Measurements from ENCODE around the gene LARP4.
"Not testable (repeated sequence)": the region's sequence is repeated elsewhere in the genome, so short reads cannot be mapped to it uniquely, and the experiment has no call there.

Gene LARP4

DNA sequence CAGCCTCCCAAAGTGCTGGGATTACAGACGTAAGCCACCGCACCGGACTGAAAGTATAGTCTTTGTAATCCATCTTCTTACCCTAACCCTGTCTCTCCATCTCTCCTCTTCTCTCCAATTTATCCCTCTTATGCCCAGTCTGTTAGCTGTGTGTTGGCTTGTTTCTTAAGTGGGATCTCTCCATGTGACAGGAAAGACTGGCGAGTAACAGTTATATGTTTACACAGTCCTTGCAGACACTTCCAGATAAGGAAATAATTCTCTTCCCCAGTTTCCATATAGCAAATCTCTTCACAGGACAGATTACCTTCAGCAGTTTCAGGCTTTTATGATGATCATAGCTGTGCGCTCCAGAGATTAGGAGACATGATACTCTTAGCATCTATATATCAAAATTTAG is 88.1 kb downstream of the LARP4 start:
- no peak for DNase-seq (ENCODE audit: low read depth)
- H3K4me3 ChIP-seq (ENCODE audit: control insufficient read depth, low read depth, low read length) = no peak overlapping the region
- TF ChIP-seq, protein P1, sequence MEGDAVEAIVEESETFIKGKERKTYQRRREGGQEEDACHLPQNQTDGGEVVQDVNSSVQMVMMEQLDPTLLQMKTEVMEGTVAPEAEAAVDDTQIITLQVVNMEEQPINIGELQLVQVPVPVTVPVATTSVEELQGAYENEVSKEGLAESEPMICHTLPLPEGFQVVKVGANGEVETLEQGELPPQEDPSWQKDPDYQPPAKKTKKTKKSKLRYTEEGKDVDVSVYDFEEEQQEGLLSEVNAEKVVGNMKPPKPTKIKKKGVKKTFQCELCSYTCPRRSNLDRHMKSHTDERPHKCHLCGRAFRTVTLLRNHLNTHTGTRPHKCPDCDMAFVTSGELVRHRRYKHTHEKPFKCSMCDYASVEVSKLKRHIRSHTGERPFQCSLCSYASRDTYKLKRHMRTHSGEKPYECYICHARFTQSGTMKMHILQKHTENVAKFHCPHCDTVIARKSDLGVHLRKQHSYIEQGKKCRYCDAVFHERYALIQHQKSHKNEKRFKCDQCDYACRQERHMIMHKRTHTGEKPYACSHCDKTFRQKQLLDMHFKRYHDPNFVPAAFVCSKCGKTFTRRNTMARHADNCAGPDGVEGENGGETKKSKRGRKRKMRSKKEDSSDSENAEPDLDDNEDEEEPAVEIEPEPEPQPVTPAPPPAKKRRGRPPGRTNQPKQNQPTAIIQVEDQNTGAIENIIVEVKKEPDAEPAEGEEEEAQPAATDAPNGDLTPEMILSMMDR (conservative IDR thresholded peaks at IDR 0.05; ENCODE audit: control insufficient read depth, insufficient read depth, low read depth, low read length) = no peak

DNA sequence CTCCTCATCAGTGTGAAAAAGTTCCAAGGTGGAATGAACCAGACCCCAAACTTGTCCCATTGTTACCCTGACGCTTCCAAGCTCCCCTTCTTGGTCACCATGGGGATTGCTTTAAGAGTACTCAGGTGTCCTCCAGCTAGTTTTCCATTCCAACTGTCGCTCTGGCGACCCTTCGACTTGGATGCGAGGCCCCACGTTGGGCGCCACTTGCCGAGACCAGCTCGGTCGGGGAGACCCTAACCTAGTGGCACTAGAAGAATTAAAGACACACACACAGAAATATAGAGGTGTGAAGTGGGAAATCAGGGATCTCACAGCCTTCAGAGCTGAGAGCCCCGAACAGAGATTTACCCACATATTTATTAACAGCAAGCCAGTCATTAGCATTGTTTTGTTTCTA is 97.4 kb downstream of the LARP4 start:
- DNase-seq (ENCODE audit: low read depth); H3K4me3 ChIP-seq (ENCODE audit: control insufficient read depth, low read depth, low read length): not testable (repeated sequence)

DNA sequence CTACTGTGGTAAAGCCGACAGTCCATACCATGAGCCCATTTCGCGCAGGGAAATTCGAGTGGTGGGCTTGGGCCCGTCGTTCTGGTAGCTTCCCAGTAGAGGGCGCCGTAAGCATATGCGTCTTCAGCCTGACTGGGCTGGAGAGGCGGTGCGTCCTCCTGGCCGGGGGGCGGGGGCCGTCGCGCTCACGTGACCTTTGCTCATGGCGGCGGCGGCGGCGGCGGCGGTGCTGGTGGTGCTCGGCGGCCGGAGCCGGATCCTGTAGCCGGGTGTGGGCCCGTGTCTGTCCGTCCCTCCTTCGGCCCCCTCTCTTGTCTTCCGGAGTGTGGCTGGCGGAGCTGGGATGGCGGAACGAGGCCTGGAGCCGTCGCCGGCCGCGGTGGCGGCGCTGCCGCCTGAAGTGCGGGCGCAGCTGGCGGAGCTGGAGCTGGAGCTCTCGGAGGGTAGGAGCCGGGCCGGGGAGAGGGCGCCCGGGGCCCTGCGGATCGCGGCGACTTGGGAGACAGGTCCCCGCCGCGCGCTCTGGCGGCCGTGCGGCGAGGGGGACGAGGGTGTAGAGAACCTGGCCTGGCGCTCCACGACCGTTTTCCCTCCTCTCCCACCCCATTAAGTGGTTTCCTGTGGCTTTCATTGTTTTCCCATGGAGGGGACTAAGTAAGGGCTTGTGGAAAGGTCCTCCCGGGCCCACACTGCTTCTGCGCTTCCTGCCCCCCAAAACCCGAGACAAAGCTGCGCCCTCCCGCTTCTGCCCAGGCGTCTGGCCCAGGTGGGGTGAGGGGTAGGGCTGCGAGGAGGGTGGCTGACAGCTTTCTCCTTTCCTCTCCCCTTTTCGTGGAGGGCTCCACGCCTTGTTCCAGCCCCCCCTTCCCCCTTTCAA is 104.4 kb downstream of the LARP4 start, which contains the start of gene DIP2B:
Gene DIP2B (plus strand): TSS at position 188 of the 877 bp plus-strand sequence. CDS start 156 bp downstream, at position 344.
- peak; percentile 85 for DNase-seq (ENCODE audit: low read depth)
- H3K4me3 ChIP-seq (ENCODE audit: control insufficient read depth, low read depth, low read length) = peak within 1 kb of the TSS; percentile 90
- TF ChIP-seq, protein P1 (conservative IDR thresholded peaks at IDR 0.05; ENCODE audit: control insufficient read depth, insufficient read depth, low read depth, low read length) = peak; percentile 88

DNA sequence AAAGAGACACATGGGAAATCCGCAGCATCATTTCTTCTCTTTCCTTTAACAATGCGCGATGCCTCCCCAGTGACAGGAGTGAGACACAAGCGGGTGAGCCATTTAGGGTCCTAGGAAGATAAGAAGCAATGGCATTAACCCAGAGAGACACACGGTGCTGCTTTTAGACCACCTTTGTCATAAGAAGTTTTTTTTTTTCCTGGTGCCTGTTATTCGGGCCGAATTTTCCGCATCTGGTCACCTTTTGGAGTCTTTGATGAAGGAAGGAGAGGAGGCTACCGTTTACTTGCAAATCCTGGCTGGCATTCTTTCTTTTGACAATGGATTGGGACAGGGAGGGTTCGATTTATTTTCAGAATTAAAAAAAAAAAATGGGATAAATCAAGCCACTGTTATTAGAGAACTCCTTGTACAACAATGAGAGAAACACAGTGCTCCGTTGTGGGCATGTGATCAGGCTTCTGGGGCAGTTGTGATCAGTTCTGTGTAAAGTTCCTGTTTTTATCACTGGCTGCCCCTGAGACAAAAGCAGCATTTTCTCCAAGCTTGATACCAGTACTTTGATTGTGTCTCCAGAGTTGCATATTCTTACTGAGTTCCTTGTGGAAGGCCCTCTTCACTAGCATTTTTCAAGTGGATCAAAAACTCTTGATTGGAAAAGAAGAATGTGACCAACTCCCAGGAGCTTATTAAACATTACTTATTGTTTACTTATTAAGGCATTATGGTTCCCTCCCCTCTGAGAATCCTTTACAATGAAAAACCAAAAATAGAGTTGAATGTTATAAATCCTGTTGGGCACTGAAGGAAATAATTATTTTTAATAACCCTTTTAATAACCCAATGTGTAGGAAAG is 105.2 kb downstream of the LARP4 start:
- H3K4me3 ChIP-seq (ENCODE audit: control insufficient read depth, low read depth, low read length) = peak overlapping the region; percentile 90
- DNase-seq (ENCODE audit: low read depth) = peak; percentile 22

DNA sequence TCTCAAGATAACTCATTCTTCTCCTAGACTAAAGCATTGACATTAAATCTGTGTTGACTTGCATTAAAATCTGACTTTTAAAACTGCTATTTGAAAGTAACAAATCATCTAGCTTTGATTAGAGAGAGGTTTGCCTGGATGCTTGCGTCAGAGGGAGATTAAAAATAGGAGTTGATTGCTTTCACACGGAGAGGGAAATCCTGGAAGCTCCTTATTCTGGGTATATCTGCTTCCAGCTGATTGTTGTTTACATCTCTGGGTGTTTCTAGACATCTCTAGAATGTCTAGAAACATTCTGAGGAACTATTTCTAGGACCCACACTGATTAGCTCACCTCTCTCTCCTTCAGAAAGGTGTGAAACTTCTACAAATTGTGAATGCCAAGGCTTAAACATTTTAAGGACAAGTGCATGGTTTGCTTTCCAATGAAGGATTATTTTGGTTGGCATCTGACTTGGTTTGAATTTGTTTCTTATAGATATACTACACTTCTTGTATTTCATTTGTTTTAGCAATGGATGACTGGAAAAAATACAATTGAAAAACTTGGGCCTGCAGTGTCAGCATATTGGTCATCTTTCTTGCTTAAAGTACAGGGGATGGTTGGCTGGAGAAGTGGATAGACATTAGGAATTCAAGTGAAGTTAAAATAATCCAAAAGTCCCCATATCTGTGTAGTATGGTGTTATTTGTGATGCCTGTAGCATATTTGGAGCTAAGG is 106.2 kb downstream of the LARP4 start:
- H3K4me3 ChIP-seq (ENCODE audit: control insufficient read depth, low read depth, low read length) = no peak overlapping the region
- TF ChIP-seq, protein P1 (conservative IDR thresholded peaks at IDR 0.05; ENCODE audit: control insufficient read depth, insufficient read depth, low read depth, low read length) = no peak
- DNase-seq (ENCODE audit: low read depth) = no peak

More for the DNA sequence above, 105.2 kb downstream of the LARP4 start:
- TF ChIP-seq, protein P1 (conservative IDR thresholded peaks at IDR 0.05; ENCODE audit: control insufficient read depth, insufficient read depth, low read depth, low read length) = no peak

DNA sequence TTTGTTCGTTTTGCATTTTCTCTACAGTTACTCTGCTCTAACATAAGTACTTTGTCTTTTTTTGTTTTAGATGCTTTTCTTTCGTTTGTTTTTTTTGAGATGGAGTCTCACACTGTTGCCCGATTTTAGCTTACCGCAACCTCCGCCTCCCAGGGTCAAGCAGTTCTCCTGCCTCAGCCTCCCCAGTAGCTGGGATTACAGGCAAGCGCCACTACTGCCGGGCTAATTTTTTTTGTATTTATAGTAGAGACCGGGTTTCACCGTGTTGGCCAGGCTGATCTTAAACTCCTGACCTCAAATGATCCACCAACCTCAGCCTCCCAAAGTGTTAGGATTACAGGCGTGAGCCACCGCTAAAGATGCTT is 106.8 kb downstream of the LARP4 start:
- H3K4me3 ChIP-seq (ENCODE audit: control insufficient read depth, low read depth, low read length) = no peak overlapping the region
- no peak for DNase-seq (ENCODE audit: low read depth)

More for the DNA sequence above, 106.8 kb downstream of the LARP4 start:
- TF ChIP-seq, protein P1 (conservative IDR thresholded peaks at IDR 0.05; ENCODE audit: control insufficient read depth, insufficient read depth, low read depth, low read length) = no peak
